ENCODE results near the gene VSX1. TPM values are rescaled to one million over a fixed set of nuclear protein-coding genes. Genes with fewer than 3 reads are reported as not detected.

Gene VSX1
- total and polyA plus RNA-seq, 9 of the 15 experiments (the other 6 are each of a cell fraction or from before 2014, with no cell fraction given): not detected

- Histone ChIP-seq H3K27ac (ENCODE audit: extremely low read depth, low read depth, low read length) (no peak overlapping the region), H3K27me3 (ENCODE audit: control insufficient read depth in 2 of 2, insufficient read depth in 2 of 2, low read length in 2 of 2) (peaks cover 2 to 34% of the 10 kb centered on the region in 2 experiments; a peak in 3 of 5 replicates), H3K36me3 (ENCODE audit: control insufficient read depth, insufficient read depth, low read length) (no peaks in the 10 kb centered on the region), H3K9me3 (replicated peaks; ENCODE audit: control insufficient read depth, insufficient read depth, low read depth, low read length) (no peaks in the 10 kb centered on the region), H3K79me2 (ENCODE audit: control insufficient read depth, insufficient read depth, low read length) (no peaks in the 10 kb centered on the region), H3K9ac (ENCODE audit: insufficient read depth in 1 of 2, low read depth in 2 of 2, low read length in 2 of 2) (no peak overlapping the region), H2AFZ (ENCODE audit: low read depth, low read length) (no peak overlapping the region), H4K20me1 (replicated peaks; ENCODE audit: control insufficient read depth, insufficient read depth, low read length) (no peaks in the 10 kb centered on the region; the same call in 1 of the 2 replicates), H3K4me3 (no peak overlapping the region), H3K9me1 (ENCODE audit: control insufficient read depth, insufficient read depth, low read length) (no peaks in the 10 kb centered on the region), H3K4me2 (ENCODE audit: insufficient read depth, low read length) (no peak overlapping the region), H3K4me1 (replicated peaks in 1 of 2; ENCODE audit: control insufficient read depth in 2 of 2, insufficient read depth in 2 of 2, low read length in 2 of 2) (no peaks in the 10 kb centered on the region; a peak in 1 of 5 replicates)
- in situ Hi-C loops (cut with MboI): no loop called here
- ChIA-PET CTCF (ENCODE audit: low intra/inter-chr PET ratio) (no interaction called here), POLR2A (no interaction called here)
- no TSS peak for BruUV-seq (replicated peaks)
- ATAC-seq (no peak), FAIRE-seq (no peak), DNase-seq (ENCODE audit: extremely low read depth in 1 of 4, low spot score in 3 of 4) (no peak)
- TF ChIP-seq FOXA3 (CRISPR knock-in tag; conservative IDR thresholded peaks at IDR 0.05 in 1 of 2, IDR thresholded peaks at IDR 0.05 in 1 of 2) (no peak), CC2D1A (IDR thresholded peaks at IDR 0.05) (no peak), ZNF197 (CRISPR knock-in tag; IDR thresholded peaks at IDR 0.05; ENCODE audit: low read depth) (no peak), SP1 (CRISPR knock-in tag; IDR thresholded peaks at IDR 0.05) (no peak), SMARCC2 (IDR thresholded peaks at IDR 0.05; ENCODE audit: low read depth) (no peak), COPS2 (conservative IDR thresholded peaks at IDR 0.05) (no peak), ZNF589 (CRISPR knock-in tag; IDR thresholded peaks at IDR 0.05; ENCODE audit: low read depth) (no peak), RBM25 (IDR thresholded peaks at IDR 0.05; ENCODE audit: low read depth, low read length, severe bottlenecking) (no peak), ELK3 (CRISPR knock-in tag; IDR thresholded peaks at IDR 0.05) (no peak), NBN (IDR thresholded peaks at IDR 0.05; ENCODE audit: low read depth) (no peak)
- TF ChIP-seq, protein P1, sequence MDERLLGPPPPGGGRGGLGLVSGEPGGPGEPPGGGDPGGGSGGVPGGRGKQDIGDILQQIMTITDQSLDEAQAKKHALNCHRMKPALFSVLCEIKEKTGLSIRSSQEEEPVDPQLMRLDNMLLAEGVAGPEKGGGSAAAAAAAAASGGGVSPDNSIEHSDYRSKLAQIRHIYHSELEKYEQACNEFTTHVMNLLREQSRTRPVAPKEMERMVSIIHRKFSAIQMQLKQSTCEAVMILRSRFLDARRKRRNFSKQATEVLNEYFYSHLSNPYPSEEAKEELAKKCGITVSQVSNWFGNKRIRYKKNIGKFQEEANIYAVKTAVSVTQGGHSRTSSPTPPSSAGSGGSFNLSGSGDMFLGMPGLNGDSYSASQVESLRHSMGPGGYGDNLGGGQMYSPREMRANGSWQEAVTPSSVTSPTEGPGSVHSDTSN (CRISPR knock-in tag; IDR thresholded peaks at IDR 0.05; ENCODE audit: low read depth): no peak
- TF ChIP-seq, protein P1 (tag; conservative IDR thresholded peaks at IDR 0.05; ENCODE audit: low read depth): no peak
- TF ChIP-seq, protein P2, sequence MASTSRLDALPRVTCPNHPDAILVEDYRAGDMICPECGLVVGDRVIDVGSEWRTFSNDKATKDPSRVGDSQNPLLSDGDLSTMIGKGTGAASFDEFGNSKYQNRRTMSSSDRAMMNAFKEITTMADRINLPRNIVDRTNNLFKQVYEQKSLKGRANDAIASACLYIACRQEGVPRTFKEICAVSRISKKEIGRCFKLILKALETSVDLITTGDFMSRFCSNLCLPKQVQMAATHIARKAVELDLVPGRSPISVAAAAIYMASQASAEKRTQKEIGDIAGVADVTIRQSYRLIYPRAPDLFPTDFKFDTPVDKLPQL (IDR thresholded peaks at IDR 0.05; ENCODE audit: extremely low read depth, insufficient read length): no peak
- TF ChIP-seq, protein P3, sequence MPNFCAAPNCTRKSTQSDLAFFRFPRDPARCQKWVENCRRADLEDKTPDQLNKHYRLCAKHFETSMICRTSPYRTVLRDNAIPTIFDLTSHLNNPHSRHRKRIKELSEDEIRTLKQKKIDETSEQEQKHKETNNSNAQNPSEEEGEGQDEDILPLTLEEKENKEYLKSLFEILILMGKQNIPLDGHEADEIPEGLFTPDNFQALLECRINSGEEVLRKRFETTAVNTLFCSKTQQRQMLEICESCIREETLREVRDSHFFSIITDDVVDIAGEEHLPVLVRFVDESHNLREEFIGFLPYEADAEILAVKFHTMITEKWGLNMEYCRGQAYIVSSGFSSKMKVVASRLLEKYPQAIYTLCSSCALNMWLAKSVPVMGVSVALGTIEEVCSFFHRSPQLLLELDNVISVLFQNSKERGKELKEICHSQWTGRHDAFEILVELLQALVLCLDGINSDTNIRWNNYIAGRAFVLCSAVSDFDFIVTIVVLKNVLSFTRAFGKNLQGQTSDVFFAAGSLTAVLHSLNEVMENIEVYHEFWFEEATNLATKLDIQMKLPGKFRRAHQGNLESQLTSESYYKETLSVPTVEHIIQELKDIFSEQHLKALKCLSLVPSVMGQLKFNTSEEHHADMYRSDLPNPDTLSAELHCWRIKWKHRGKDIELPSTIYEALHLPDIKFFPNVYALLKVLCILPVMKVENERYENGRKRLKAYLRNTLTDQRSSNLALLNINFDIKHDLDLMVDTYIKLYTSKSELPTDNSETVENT (CRISPR knock-in tag; IDR thresholded peaks at IDR 0.05): no peak
- 5% methylated on average over 37 of the region's 54 CpGs for WGBS (ENCODE audit: insufficient coverage, low coverage, missing lambda C conversion rate)
- intact Hi-C loops (cut with micrococcal nuclease): no loop called here
These were observed 2.1 kb upstream of the VSX1 start for GRCh38 chr20:25083773-25084625.

All from K562 (cell line).